Activated CD4-positive, alpha-beta T cell treated with anti-CD3 and anti-CD28 coated beads, Interleukin-2, amount 50 U/mL, for 1 hour (primary cell): ENCODE measurements around the gene COL1A2.

Source experiments
- DNase-seq: peaks from one replicate; pipeline ENCODE4 v3.0.0-alpha.2; 2020

The COL1A2 gene

DNA sequence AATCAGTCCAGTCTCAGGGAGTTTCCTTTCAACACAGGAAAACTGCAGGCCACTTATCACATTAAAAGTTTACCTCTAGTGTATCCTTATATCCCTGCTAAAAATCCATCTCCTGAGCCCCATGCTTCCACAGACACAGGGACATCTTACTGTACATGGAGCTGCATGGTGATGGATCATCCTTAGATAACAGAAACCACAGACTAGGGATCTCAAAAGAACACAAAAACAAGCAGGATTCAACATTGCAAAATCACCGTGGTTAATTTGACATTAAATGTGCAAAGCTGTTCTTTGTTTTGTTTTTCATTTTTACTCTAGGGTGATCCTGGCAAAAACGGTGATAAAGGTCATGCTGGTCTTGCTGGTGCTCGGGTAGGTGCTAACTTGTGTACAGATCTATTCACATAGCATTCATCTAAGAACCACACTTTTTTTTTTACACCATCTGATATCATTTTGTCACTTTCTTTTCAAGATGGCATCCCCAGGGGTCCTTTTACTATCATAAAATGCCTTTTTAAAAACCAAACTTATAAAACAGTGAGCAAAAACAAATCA is 18.1 kb downstream of the COL1A2 start:
- no peak for DNase-seq

GRCh38 chr7:94414481-94414880 is 19.8 kb downstream of the COL1A2 start:
- no peak for DNase-seq

- DNase-seq, result no peak
Observed at GRCh38 chr7:94414980-94415379, 20.3 kb downstream of the COL1A2 start.

- DNase-seq, result no peak
Observed at GRCh38 chr7:94417306-94417705, 22.6 kb downstream of the COL1A2 start.

DNA sequence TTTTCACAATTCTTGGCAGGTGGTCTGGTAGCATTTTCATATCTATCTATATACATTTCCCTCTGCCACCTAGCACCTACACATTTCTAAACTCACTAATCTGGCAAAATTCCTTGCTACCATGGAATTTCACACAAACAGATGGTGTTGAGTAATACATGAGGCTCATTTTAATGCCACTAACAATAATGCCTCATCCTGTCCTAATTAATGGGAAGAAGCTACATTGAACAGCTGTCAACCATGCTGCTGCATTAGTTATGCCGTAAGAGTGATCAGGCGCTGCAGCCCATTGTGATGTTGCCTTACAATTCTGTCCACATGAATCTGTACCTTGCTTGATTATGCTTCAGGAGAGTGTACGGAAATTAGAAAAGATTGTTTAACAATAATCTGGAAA is 23.2 kb downstream of the COL1A2 start:
- no peak for DNase-seq

DNA sequence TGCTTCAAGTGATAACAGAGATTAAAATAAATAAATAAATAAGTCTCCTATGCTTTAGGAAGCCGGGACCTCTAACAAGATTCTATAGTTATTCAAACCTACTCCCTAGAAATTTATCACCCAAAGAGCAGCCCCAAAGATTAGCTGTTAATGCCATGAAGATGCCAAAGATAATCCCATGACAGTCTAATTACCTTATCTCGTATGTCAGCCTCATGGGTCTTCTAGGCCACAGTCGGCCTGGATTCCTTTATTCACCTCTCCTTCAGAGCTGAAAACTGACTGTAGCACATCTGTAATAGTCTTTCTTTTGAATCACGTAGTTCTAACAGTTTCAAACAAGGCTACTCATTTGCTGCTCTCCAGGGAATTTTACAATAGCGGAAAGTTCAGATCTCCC is 24.2 kb downstream of the COL1A2 start:
- DNase-seq, result no peak

DNA sequence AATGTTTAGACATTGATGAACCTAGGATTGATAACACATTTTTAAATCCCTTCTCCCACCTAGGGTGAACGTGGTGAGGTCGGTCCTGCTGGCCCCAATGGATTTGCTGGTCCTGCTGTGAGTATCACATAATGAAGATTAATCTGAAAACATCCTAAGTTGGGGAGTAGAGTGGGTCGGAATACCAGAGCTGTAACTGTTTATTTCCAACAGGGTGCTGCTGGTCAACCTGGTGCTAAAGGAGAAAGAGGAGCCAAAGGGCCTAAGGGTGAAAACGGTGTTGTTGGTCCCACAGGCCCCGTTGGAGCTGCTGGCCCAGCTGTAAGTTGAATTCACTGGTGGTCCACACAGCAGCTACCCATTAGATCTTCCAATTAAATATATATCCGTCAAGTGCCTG is 25.6 kb downstream of the COL1A2 start:
- DNase-seq, result no peak

DNA sequence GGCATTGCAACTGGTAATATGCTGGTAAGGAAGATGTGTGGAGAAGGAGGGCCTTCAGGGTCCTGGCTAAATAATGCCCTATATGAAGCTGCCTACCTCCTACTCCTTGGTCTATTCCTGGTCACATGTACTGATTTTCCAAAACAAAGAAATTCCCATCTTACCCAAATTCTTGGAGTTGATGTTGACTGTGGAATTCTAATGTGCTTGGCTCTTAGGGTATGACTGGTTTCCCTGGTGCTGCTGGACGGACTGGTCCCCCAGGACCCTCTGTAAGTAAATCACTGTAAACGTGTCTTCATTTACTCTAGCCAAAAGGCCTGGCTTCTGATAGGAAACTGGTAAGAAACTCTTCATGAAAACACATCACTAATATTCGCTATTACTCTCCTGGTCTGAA is 27.0 kb downstream of the COL1A2 start:
- DNase-seq, result no peak

DNA sequence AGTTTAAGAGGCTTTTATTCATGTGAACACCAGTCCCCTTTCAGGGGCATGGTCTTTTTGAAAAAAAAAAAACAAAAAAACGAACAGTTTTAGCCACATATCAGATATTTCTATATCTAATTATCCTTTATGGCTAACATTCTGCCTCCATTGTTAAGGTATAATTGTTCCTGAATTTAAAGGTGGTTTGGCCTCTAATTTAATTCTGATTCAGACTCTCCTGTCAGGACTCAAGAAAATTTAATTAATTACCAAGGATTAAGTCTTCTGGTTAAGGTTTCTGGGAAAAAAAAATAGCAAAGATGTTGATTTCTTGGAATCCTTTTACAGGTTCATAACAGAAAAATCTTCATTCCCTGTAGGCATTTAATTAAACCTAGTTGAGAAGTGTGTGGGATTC is 27.4 kb downstream of the COL1A2 start:
- no peak for DNase-seq

DNA sequence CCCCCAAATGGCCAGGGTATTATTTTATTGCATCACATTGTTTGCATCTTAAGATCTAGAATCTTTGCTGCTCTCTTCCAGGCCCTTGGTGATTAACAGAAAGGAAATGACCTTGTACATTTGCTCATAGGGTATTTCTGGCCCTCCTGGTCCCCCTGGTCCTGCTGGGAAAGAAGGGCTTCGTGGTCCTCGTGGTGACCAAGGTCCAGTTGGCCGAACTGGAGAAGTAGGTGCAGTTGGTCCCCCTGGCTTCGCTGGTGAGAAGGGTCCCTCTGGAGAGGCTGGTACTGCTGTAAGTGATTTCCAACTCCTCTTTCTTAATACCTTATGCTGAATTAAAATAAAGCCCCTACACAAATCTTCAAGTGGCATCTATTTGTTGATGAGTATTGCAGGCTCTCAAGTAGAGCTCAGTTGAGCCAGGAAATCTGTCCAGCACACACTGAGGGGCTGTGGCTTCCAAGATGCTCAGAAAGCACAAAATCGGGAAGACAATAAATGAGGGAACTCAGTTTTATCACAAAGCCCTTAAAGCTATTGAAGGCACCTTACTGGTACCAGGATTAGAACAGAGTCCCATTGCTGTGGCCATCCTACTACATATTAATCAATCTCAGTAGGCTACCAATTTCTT is 28.2 kb downstream of the COL1A2 start:
- no peak for DNase-seq

DNA sequence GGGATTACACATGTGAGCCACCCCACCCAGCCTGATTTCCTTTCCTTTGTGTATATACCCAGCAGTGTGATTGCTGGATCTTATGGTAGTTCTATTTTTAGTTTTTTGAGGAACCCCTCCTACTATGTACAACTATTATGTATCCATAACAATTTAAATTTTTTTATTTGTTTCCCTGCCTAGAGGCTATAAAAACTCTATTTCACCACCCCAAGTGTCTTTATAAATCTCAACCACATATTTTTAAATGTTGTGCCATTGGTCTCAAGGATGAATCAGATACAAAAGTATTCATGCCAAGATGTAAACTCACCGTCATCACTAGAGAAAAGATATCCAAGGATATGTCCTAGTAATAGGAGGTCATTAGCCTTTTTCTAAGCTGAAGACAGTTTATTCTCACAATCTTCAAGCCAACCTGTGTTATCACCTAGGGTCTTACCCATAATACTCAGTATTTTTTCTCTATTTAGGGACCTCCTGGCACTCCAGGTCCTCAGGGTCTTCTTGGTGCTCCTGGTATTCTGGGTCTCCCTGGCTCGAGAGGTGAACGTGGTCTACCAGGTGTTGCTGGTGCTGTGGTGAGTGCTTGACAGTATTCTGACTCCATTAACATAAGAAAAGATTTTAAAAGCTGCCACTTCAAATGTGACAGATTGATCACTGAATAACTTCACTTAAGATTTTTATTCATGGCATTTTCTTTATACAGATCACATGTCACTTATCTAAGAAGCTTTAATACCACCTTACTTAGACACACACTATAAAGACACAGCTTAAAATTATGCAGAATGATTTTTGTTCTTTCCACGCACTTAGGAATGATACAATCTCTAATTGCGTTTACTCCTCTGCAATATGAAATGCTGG is 29.4 kb downstream of the COL1A2 start:
- DNase-seq, result no peak

GRCh38 chr7:94425546-94425945 is 30.9 kb downstream of the COL1A2 start:
- DNase-seq, result no peak

DNA sequence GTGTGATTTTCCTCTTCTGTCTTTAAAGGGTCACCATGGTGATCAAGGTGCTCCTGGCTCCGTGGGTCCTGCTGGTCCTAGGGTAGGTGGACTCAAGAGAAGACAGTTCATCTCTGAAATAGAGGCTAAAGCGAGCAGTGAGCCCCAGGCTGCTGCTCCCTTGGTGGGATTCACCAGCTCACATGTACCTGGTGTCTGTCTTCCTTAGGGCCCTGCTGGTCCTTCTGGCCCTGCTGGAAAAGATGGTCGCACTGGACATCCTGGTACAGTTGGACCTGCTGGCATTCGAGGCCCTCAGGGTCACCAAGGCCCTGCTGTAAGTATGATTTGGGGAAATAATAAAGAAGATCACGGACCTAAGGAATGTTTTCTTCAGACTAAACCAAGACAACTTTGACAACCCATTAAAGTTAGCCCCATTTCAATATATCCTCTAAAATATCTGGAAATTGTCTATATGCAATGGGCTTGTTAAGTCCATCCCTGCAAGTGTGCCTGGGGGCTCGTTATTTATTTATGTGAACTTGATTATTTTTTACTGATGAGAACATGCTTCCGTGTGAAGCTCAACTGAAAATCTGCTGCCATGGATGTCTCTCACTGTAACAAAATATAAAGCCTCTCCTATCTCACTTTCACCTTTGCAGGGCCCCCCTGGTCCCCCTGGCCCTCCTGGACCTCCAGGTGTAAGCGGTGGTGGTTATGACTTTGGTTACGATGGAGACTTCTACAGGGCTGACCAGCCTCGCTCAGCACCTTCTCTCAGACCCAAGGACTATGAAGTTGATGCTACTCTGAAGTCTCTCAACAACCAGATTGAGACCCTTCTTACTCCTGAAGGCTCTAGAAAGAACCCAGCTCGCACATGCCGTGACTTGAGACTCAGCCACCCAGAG is 32.5 kb downstream of the COL1A2 start:
- DNase-seq, result no peak

GRCh38 chr7:94429153-94429552 is 34.5 kb downstream of the COL1A2 start:
- DNase-seq, result no peak

GRCh38 chr7:94431176-94431575 is 36.5 kb downstream of the COL1A2 start:
- DNase-seq, result no peak

DNA sequence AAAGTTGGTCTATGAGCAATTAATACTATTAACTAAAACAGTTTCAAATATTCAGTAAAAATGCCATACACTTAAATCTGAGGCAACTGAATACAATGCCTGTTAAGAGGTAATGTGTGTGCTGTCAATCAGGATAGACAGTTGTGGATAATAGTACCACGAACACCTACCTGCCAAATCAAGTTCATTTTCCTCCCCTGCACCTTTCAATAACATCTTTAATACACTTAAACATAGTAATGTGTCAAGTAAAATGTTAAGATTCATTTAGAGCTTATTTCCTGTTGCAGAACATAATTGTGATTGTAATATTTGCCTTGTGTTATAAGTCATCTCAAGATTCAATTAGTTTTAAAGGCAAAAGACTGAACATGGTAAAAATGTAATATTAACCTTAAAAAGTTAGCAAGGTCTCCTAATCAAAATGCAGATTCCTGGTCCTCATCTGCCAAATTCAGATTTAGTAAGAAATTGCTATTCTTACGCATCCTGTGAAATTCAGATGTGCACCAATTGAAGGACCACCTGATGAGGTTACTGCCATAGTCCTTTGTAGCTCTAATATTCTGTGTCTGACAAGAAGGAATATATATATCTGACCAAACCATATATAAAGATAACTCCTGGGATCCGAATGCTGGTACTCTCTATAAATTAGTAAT is 37.1 kb downstream of the COL1A2 start:
- DNase-seq, result no peak

- DNase-seq, result no peak
Observed at GRCh38 chr7:94432281-94432670, 37.6 kb downstream of the COL1A2 start.

GRCh38 chr7:94432817-94433216 is 38.1 kb downstream of the COL1A2 start:
- DNase-seq, result no peak

GRCh38 chr7:94433224-94433623 is 38.5 kb downstream of the COL1A2 start:
- no peak for DNase-seq

- DNase-seq, result no peak
Observed at GRCh38 chr7:94434042-94434441, 39.3 kb downstream of the COL1A2 start.

DNA sequence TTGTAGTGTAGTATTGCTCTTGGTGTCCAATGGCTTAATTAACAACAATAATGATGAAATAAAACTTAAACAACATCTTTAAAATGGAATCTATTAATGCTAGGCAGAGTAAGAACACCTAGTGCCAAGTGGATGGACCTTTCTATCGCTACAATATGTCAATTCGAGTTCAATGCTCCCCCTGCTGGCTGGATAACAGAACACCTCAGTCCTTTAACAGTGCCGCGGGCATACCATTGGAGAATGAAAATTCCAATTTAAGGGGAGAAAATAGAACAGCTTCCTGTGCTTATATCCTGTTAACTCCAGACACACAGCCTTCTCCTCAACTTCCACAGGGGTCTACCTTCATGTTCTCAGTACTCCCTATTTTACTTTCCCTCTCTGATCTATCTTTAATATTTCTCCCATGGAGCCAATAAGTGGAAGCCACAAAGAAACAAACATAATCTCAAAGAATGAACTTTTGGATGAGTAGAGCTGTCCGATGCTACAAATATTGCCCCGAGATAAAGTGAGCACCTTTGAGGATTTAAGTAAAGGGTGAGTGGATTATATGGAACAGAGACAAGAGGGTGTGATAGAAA is 41.4 kb downstream of the COL1A2 start:
- peak; percentile 41 for DNase-seq

GRCh38 chr7:94436700-94437099 is 42.0 kb downstream of the COL1A2 start:
- DNase-seq, result no peak
